AG08396 (cell line): Measurements from ENCODE around the gene TANC1.
A peak's percentile ranks its signal among the peaks of the same experiment; 100 is the strongest.

Experiments used
- DNase-seq: peaks from one replicate; pipeline ENCODE4 v3.0.0; 2012; ENCODE audit warnings: low spot score, mixed read lengths

TANC1 gene

GRCh38 chr2:158994920-158995676 lies 26.7 kb downstream of the TANC1 start:
- DNase-seq = no peak

GRCh38 chr2:158995677-158996049 lies 27.2 kb downstream of the TANC1 start:
- no peak for DNase-seq

GRCh38 chr2:158996378-158996993 lies 28.0 kb downstream of the TANC1 start:
- DNase-seq = no peak

GRCh38 chr2:158997037-158997790 lies 28.8 kb downstream of the TANC1 start:
- DNase-seq = no peak

GRCh38 chr2:158998551-158999248 lies 30.3 kb downstream of the TANC1 start:
- DNase-seq = peak; percentile 43

- DNase-seq = no peak
These were observed 31.0 kb downstream of the TANC1 start for GRCh38 chr2:158999458-158999857.

GRCh38 chr2:159000072-159000471 lies 31.6 kb downstream of the TANC1 start:
- no peak for DNase-seq

- no peak for DNase-seq
These were observed 34.1 kb downstream of the TANC1 start for GRCh38 chr2:159002462-159003111.

- peak; percentile 62 for DNase-seq
These were observed 35.1 kb downstream of the TANC1 start for GRCh38 chr2:159003555-159003954.

- no peak for DNase-seq
These were observed 36.4 kb downstream of the TANC1 start for GRCh38 chr2:159004849-159005248.

GRCh38 chr2:159009940-159010339 lies 41.5 kb downstream of the TANC1 start:
- DNase-seq = no peak

GRCh38 chr2:159010340-159010739 lies 41.9 kb downstream of the TANC1 start:
- DNase-seq = peak; percentile 56

GRCh38 chr2:159010963-159011362 lies 42.5 kb downstream of the TANC1 start:
- DNase-seq = no peak

GRCh38 chr2:159012142-159012541 lies 43.7 kb downstream of the TANC1 start:
- no peak for DNase-seq

- DNase-seq = no peak
These were observed 44.7 kb downstream of the TANC1 start for GRCh38 chr2:159013103-159013502.

GRCh38 chr2:159015174-159015573 lies 46.7 kb downstream of the TANC1 start:
- no peak for DNase-seq

- DNase-seq = no peak
These were observed 47.4 kb downstream of the TANC1 start for GRCh38 chr2:159015823-159016222.

- no peak for DNase-seq
These were observed 49.4 kb downstream of the TANC1 start for GRCh38 chr2:159017837-159018236.

GRCh38 chr2:159019021-159019420 lies 50.6 kb downstream of the TANC1 start:
- no peak for DNase-seq

GRCh38 chr2:159022019-159022418 lies 53.6 kb downstream of the TANC1 start:
- no peak for DNase-seq

GRCh38 chr2:159026170-159026569 lies 57.7 kb downstream of the TANC1 start:
- no peak for DNase-seq

- no peak for DNase-seq
These were observed 60.3 kb downstream of the TANC1 start for GRCh38 chr2:159028776-159029175.
